Activated T-cell treated with anti-CD3 and anti-CD28 coated beads for 1 hour (primary cell): ENCODE measurements around the gene ZNF683.
"Not testable (repeated sequence)": the region's sequence is repeated elsewhere in the genome, so short reads cannot be mapped to it uniquely, and the experiment has no call there.

ENCODE experiments used
- DNase-seq: peaks from one replicate; pipeline ENCODE4 v3.0.0-alpha.2; 2020; ENCODE audit warnings: low read depth

Gene ZNF683

GRCh38 chr1:26372611-26373010 lies at the start of gene ZNF683:
Gene ZNF683 (minus strand): TSS chr1:26372750. CDS start chr1:26368571, 4,179 bp downstream.
- DNase-seq: not testable (repeated sequence)

GRCh38 chr1:26419494-26419893 lies 46.9 kb upstream of the ZNF683 start:
- DNase-seq: no peak

GRCh38 chr1:26418865-26419349 lies 46.4 kb upstream of the ZNF683 start:
- no peak for DNase-seq

GRCh38 chr1:26417111-26417759 lies 44.7 kb upstream of the ZNF683 start:
- DNase-seq: peak; percentile 86

GRCh38 chr1:26413031-26413430 lies 40.5 kb upstream of the ZNF683 start:
- no peak for DNase-seq

- DNase-seq: no peak
Observed at GRCh38 chr1:26412180-26412840, 39.8 kb upstream of the ZNF683 start.

GRCh38 chr1:26411624-26412074 lies 39.1 kb upstream of the ZNF683 start:
- no peak for DNase-seq

- no peak for DNase-seq
Observed at GRCh38 chr1:26410706-26411623, 38.4 kb upstream of the ZNF683 start, which contains the start of gene LIN28A. Gene LIN28A (plus strand): TSS chr1:26410817. CDS start chr1:26410892, 75 bp downstream.

GRCh38 chr1:26409191-26409807 lies 36.7 kb upstream of the ZNF683 start:
- DNase-seq: no peak

- DNase-seq: peak; percentile 76
Observed at GRCh38 chr1:26408604-26409003, 36.1 kb upstream of the ZNF683 start.

GRCh38 chr1:26405281-26405915 lies 32.8 kb upstream of the ZNF683 start:
- DNase-seq: no peak

- no peak for DNase-seq
Observed at GRCh38 chr1:26404641-26405040, 32.1 kb upstream of the ZNF683 start.

- no peak for DNase-seq
Observed at GRCh38 chr1:26403656-26404055, 31.1 kb upstream of the ZNF683 start.

GRCh38 chr1:26401891-26402290 lies 29.3 kb upstream of the ZNF683 start:
- no peak for DNase-seq

GRCh38 chr1:26399034-26399433 lies 26.5 kb upstream of the ZNF683 start:
- no peak for DNase-seq

- no peak for DNase-seq
Observed at GRCh38 chr1:26395754-26396153, 23.2 kb upstream of the ZNF683 start.

- no peak for DNase-seq
Observed at GRCh38 chr1:26391450-26391849, 18.9 kb upstream of the ZNF683 start.

GRCh38 chr1:26389604-26390247 lies 17.2 kb upstream of the ZNF683 start:
- no peak for DNase-seq

GRCh38 chr1:26388791-26389445 lies 16.4 kb upstream of the ZNF683 start:
- DNase-seq: no peak

- no peak for DNase-seq
Observed at GRCh38 chr1:26387447-26387846, 14.9 kb upstream of the ZNF683 start.
